SK-N-SH treated with all-trans-retinoic acid at 6 μM for 48 hours (cell line): ENCODE data around the gene VPS13D.

ENCODE experiments used
- ATAC-seq: fragments of 200-7000 bp; cut with Tn5 transposase; 3 replicates; pipeline ENCODE4 v1.9.1; 2020; ENCODE audit warnings: mild to moderate bottlenecking, moderate library complexity
- BACH2 ChIP-seq: fragments of 250-450 bp; sonication (Bioruptor Pico); IDR thresholded peaks from 2 replicates; pipeline ENCODE4 v1.9.0; 2021; ENCODE audit warnings: mild to moderate bottlenecking, borderline replicate concordance
- CSDC2 ChIP-seq: fragments of 250-450 bp; sonication (Bioruptor Pico); IDR thresholded peaks from 2 replicates; pipeline ENCODE4 v1.5.0; 2020; ENCODE audit warnings: mild to moderate bottlenecking, moderate library complexity
- CSRNP3 ChIP-seq: fragments of 250-450 bp; sonication (Bioruptor Pico); IDR thresholded peaks from 2 replicates; pipeline ENCODE4 v1.5.1; 2021; ENCODE audit warnings: mild to moderate bottlenecking, moderate library complexity
- ESRRG ChIP-seq: fragments of 250-450 bp; sonication (Bioruptor Pico); IDR thresholded peaks from 2 replicates; pipeline ENCODE4 v1.6.1; 2021; ENCODE audit warnings: mild to moderate bottlenecking
- GLIS3 ChIP-seq: fragments of 250-450 bp; sonication (Bioruptor Pico); IDR thresholded peaks from 2 replicates; pipeline ENCODE4 v1.5.0; 2020; ENCODE audit warnings: mild to moderate bottlenecking, moderate library complexity
- OSR1 ChIP-seq: fragments of 250-450 bp; sonication (Bioruptor Pico); IDR thresholded peaks from 2 replicates; pipeline ENCODE4 v1.8.0; 2022; ENCODE audit warnings: moderate library complexity, mild to moderate bottlenecking, inconsistent platforms
- PATZ1 ChIP-seq: fragments of 250-450 bp; sonication (Bioruptor Pico); IDR thresholded peaks from 2 replicates; pipeline ENCODE4 v1.8.0; 2020; ENCODE audit warnings: mild to moderate bottlenecking, moderate library complexity, borderline replicate concordance
- POU6F1 ChIP-seq: fragments of 250-450 bp; sonication (Bioruptor Pico); IDR thresholded peaks from 2 replicates; pipeline ENCODE4 v1.8.0; 2021; ENCODE audit warnings: low read depth, mild to moderate bottlenecking, moderate library complexity, borderline replicate concordance
- PPARA ChIP-seq: fragments of 250-450 bp; sonication (Bioruptor Pico); IDR thresholded peaks from 2 replicates; pipeline ENCODE4 v1.5.0; 2020; ENCODE audit warnings: mild to moderate bottlenecking, borderline replicate concordance
- RARB ChIP-seq: fragments of 250-450 bp; sonication (Bioruptor Pico); IDR thresholded peaks from 2 replicates; pipeline ENCODE4 v1.8.0; 2021; ENCODE audit warnings: mild to moderate bottlenecking, moderate library complexity
- SNAI2 ChIP-seq: fragments of 250-450 bp; sonication (Bioruptor Pico); IDR thresholded peaks from 2 replicates; pipeline ENCODE4 v1.5.0; 2020; ENCODE audit warnings: mild to moderate bottlenecking, moderate library complexity
- TCF4 ChIP-seq: fragments of 250-450 bp; sonication (Bioruptor Pico); IDR thresholded peaks from 2 replicates; pipeline ENCODE4 v1.8.0; 2021; ENCODE audit warnings: mild to moderate bottlenecking, moderate library complexity, borderline replicate concordance
- TOX ChIP-seq: fragments of 250-450 bp; sonication (Bioruptor Pico); IDR thresholded peaks from 2 replicates; pipeline ENCODE4 v1.8.0; 2021; ENCODE audit warnings: mild to moderate bottlenecking, moderate library complexity, borderline replicate concordance
- TSHZ2 ChIP-seq: fragments of 250-450 bp; sonication (Bioruptor Pico); IDR thresholded peaks from 2 replicates; pipeline ENCODE4 v1.5.0; 2020; ENCODE audit warnings: mild to moderate bottlenecking, moderate library complexity
- ZC3H10 ChIP-seq: fragments of 250-450 bp; sonication (Bioruptor Pico); IDR thresholded peaks from 2 replicates; pipeline ENCODE4 v1.5.1; 2021; ENCODE audit warnings: mild to moderate bottlenecking, moderate library complexity
- ZFP3 ChIP-seq: fragments of 250-450 bp; sonication (Bioruptor Pico); IDR thresholded peaks from 2 replicates; pipeline ENCODE4 v1.5.0; 2020; ENCODE audit warnings: mild to moderate bottlenecking, moderate library complexity
- ZNF565 ChIP-seq: fragments of 450-650 bp; formaldehyde crosslinking; conservative IDR thresholded peaks from 2 replicates; pipeline ENCODE4 v1.5.0; 2020; ENCODE audit warnings: low read depth, mild to moderate bottlenecking, moderate library complexity
- ZNF70 ChIP-seq: fragments of 450-650 bp; formaldehyde crosslinking; IDR thresholded peaks from 2 replicates; pipeline ENCODE4 v1.5.0; 2020; ENCODE audit warnings: mild to moderate bottlenecking, moderate library complexity
- ZNF8 ChIP-seq: fragments of 450-650 bp; formaldehyde crosslinking; IDR thresholded peaks from 2 replicates; pipeline ENCODE4 v1.5.0; 2020; ENCODE audit warnings: mild to moderate bottlenecking, moderate library complexity

Gene VPS13D

GRCh38 chr1:12258272-12258671 is 28.4 kb downstream of the VPS13D start:
- TF ChIP-seq TCF4 (CRISPR knock-in tag), result no peak
- TF ChIP-seq RARB (CRISPR knock-in tag), result no peak
- TF ChIP-seq TOX, result no peak
- no peak for ATAC-seq

- no peak for ATAC-seq
- no peak for TF ChIP-seq ZC3H10 (CRISPR knock-in tag)
- TF ChIP-seq ZFP3 (CRISPR knock-in tag), result no peak
- TF ChIP-seq CSRNP3, result no peak
- TF ChIP-seq ZNF565 (CRISPR knock-in tag), result no peak
- no peak for TF ChIP-seq TSHZ2 (CRISPR knock-in tag)
- TF ChIP-seq ZNF70, result no peak
- no peak for TF ChIP-seq PATZ1 (CRISPR knock-in tag)
- no peak for TF ChIP-seq SNAI2 (CRISPR knock-in tag)
- TF ChIP-seq ZNF8 (CRISPR knock-in tag), result no peak
- no peak for TF ChIP-seq BACH2
- TF ChIP-seq POU6F1 (CRISPR knock-in tag), result no peak
These were observed 39.5 kb downstream of the VPS13D start for GRCh38 chr1:12269351-12269750.

GRCh38 chr1:12271033-12271432 is 41.2 kb downstream of the VPS13D start:
- TF ChIP-seq TSHZ2 (CRISPR knock-in tag) (no peak), BACH2 (no peak), POU6F1 (CRISPR knock-in tag) (no peak)
- TF ChIP-seq, all 23 proteins: peak for 0
- no peak for ATAC-seq

GRCh38 chr1:12272770-12273169 is 42.9 kb downstream of the VPS13D start:
- ATAC-seq, result no peak
- no peak for TF ChIP-seq OSR1 (CRISPR knock-in tag)
- TF ChIP-seq SNAI2 (CRISPR knock-in tag), result no peak
- TF ChIP-seq CSDC2, result no peak
- TF ChIP-seq TCF4 (CRISPR knock-in tag), result no peak
- TF ChIP-seq RARB (CRISPR knock-in tag), result no peak
- no peak for TF ChIP-seq ZNF70
- no peak for TF ChIP-seq GLIS3 (CRISPR knock-in tag)
- no peak for TF ChIP-seq ZNF565 (CRISPR knock-in tag)
- no peak for TF ChIP-seq ESRRG (CRISPR knock-in tag)
- TF ChIP-seq ZNF8 (CRISPR knock-in tag), result no peak
- no peak for TF ChIP-seq TOX
- no peak for TF ChIP-seq TSHZ2 (CRISPR knock-in tag)
- TF ChIP-seq PPARA (CRISPR knock-in tag), result no peak
- no peak for TF ChIP-seq ZFP3 (CRISPR knock-in tag)
